CD4-positive, alpha-beta memory T cell (primary cell): Measurements from ENCODE around the gene CLDN1. TPM values are rescaled to one million over a fixed set of nuclear protein-coding genes. Genes with fewer than 3 reads are reported as not detected.

Source experiments
- CTCF ChIA-PET: fragments of 350-600 bp; sonication (Branson Sonifier 250); formaldehyde crosslinking; loops from one replicate; lab custom pipeline; 2021; ENCODE audit warnings: inconsistent platforms; ENCODE audit not compliant: partially characterized antibody; lab: Charles Lee
- POLR2A ChIA-PET: fragments of 350-600 bp; sonication (Branson Sonifier 250); formaldehyde crosslinking; loops from one replicate; lab custom pipeline; 2021; ENCODE audit not compliant: partially characterized antibody; lab: Charles Lee
- DNase-seq, 5 donors: peaks; one replicate each; pipeline versions ENCODE4 v3.0.0 to v3.0.0-alpha.2; 2020 to 2022; ENCODE audit warnings: mixed read lengths in 1 of 5
- H3K27ac ChIP-seq: one replicate; pipeline ENCODE4 v1.7.0; 2013; ENCODE audit warnings: low read depth, low read length
- H3K27me3 ChIP-seq: 2 replicates; pipeline ENCODE4 v1.7.0; 2013; ENCODE audit warnings: mild to moderate bottlenecking, low read length, moderate library complexity; ENCODE audit not compliant: insufficient read depth
- H3K36me3 ChIP-seq: 2 replicates; pipeline ENCODE4 v1.7.0; 2013; ENCODE audit warnings: mild to moderate bottlenecking, low read length, moderate library complexity; ENCODE audit not compliant: insufficient read depth
- H3K4me1 ChIP-seq: 2 replicates; pipeline ENCODE4 v1.7.0; 2013; ENCODE audit warnings: mild to moderate bottlenecking, low read length, moderate library complexity; ENCODE audit not compliant: insufficient read depth
- H3K4me3 ChIP-seq, 2 donors: one replicate each; pipeline ENCODE4 v1.7.0; 2013; ENCODE audit warnings: low read length in 2 of 2, mild to moderate bottlenecking in 1 of 2
- H3K9me3 ChIP-seq, 2 donors: one replicate each; pipeline ENCODE4 v1.7.0; 2013; ENCODE audit warnings: low read length in 2 of 2, control low read depth in 1 of 2; ENCODE audit not compliant: control insufficient read depth in 1 of 2
- H3K27ac Mint-ChIP-seq, 7 donors: one replicate each; pipeline ENCODE4 v1.8.0; 2020 to 2021; ENCODE audit warnings: mixed read lengths in 7 of 7, mild to moderate bottlenecking in 6 of 7, inconsistent platforms in 3 of 7, moderate library complexity in 3 of 7
- H3K27me3 Mint-ChIP-seq, 2 donors: one replicate each; pipeline ENCODE4 v1.8.0; 2020 to 2021; ENCODE audit warnings: mixed read lengths in 2 of 2
- H3K36me3 Mint-ChIP-seq, 2 donors: one replicate each; pipeline ENCODE4 v1.8.0; 2020 to 2021; ENCODE audit warnings: mixed read lengths in 2 of 2, inconsistent platforms in 1 of 2, mild to moderate bottlenecking in 1 of 2
- H3K4me1 Mint-ChIP-seq, 4 donors: one replicate each; pipeline ENCODE4 v1.8.0; 2020 to 2021; ENCODE audit warnings: mixed read lengths in 4 of 4, mild to moderate bottlenecking in 1 of 4
- H3K4me3 Mint-ChIP-seq, 8 donors: one replicate each; pipeline ENCODE4 v1.8.0; 2020 to 2021; ENCODE audit warnings: mixed read lengths in 8 of 8, mild to moderate bottlenecking in 7 of 8, moderate library complexity in 6 of 8, inconsistent platforms in 3 of 8
- H3K9me3 Mint-ChIP-seq, 8 donors: one replicate each; pipeline ENCODE4 v1.8.0; 2020 to 2021; ENCODE audit warnings: mixed read lengths in 8 of 8, mild to moderate bottlenecking in 5 of 8, inconsistent platforms in 3 of 8, moderate library complexity in 1 of 8
- intact Hi-C: fragments of 100-400 bp; cut with micrococcal nuclease; formaldehyde crosslinking; loops from one replicate; pipeline ENCODE4 v1.15.1; 2023
- polyA plus RNA-seq, 2 donors: library from polyadenylated mRNA; unstranded; fragments of 300-500 nt; fragmentation: Illumina TruSeq; gene quantifications; one replicate each; pipeline ENCODE4 v1.2.3, GENCODE V29; 2021
- total RNA-seq, 2 experiments: library from RNA; stranded (reverse); gene quantifications; one replicate each; pipeline ENCODE4 v1.2.3, GENCODE V29; 2021

The CLDN1 gene
- total and polyA plus RNA-seq, 4 experiments from 2014 or later = not detected

DNA sequence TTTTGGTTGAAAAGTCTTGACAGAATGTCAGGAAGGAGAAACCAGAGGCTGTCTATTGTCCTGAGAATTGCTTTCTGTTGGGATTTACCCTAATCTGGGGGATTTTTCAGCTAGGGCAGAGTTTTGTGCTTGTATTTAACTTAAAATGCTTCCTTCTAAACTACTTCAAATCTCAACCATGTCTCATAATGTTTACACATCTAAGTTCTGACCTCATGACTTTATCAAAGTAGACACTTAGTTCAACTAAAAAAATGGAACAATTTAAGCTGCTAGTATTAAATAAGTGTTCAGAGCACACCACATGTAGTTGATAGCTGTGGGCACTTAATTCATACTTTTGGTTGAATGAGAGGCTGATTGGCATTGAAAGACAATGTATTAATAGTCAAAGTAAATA is 28.2 kb downstream of the CLDN1 start:
- ChIA-PET POLR2A (no interaction called here), CTCF (no interaction called here)
- Histone ChIP-seq H3K4me3 (no peak overlapping the region), H3K27ac (no peak overlapping the region), H3K9me3 (no peaks in the 10 kb centered on the region), H3K4me1 (no peaks in the 10 kb centered on the region), H3K27me3 (no peaks in the 10 kb centered on the region), H3K36me3 (no peaks in the 10 kb centered on the region)
- peaks cover 3 to 4% of the 10 kb centered on the region in 2 donors for H3K27me3 Mint-ChIP-seq
- no peak for DNase-seq
- H3K36me3 Mint-ChIP-seq = no peaks in the 10 kb centered on the region
- no peaks in the 10 kb centered on the region for H3K4me1 Mint-ChIP-seq
- no peak overlapping the region for H3K27ac Mint-ChIP-seq
- peaks cover 0 to 22% (median 11%) of the 10 kb centered on the region in 8 donors for H3K9me3 Mint-ChIP-seq
- H3K4me3 Mint-ChIP-seq = no peak overlapping the region
- intact Hi-C loops = no loop called here

DNA sequence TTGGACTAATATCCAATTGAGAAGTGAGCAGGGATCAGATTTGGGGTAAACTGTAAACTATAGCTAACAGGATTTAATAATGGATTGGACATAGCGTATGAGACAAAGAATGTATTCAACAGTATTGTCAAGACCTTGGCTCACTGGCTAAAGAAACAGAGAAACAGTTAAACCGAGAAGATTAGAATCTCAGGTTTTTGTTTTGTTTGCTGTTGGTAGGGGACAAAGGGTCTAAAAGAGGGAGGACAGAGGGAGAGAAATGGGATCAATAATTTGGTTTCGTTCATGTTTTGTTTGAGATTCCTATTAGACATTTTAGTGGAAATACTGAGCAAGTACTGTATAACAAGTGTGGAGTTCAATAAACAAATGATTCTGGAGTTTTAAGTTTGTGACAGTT is 28.6 kb downstream of the CLDN1 start:
- Histone ChIP-seq H3K36me3 (no peaks in the 10 kb centered on the region), H3K4me3 (no peak overlapping the region), H3K27me3 (no peaks in the 10 kb centered on the region), H3K27ac (no peak overlapping the region), H3K9me3 (no peaks in the 10 kb centered on the region), H3K4me1 (no peaks in the 10 kb centered on the region)
- ChIA-PET CTCF (no interaction called here), POLR2A (no interaction called here)
- Mint-ChIP-seq H3K4me3 (no peak overlapping the region), H3K4me1 (no peaks in the 10 kb centered on the region), H3K36me3 (no peaks in the 10 kb centered on the region), H3K27me3 (peaks cover 3 to 4% of the 10 kb centered on the region in 2 donors), H3K9me3 (peaks cover 0 to 22% (median 12%) of the 10 kb centered on the region in 8 donors), H3K27ac (peak overlapping the region in 1 of 7 donors; percentile 19)
- DNase-seq = no peak
- intact Hi-C loops = no loop called here

DNA sequence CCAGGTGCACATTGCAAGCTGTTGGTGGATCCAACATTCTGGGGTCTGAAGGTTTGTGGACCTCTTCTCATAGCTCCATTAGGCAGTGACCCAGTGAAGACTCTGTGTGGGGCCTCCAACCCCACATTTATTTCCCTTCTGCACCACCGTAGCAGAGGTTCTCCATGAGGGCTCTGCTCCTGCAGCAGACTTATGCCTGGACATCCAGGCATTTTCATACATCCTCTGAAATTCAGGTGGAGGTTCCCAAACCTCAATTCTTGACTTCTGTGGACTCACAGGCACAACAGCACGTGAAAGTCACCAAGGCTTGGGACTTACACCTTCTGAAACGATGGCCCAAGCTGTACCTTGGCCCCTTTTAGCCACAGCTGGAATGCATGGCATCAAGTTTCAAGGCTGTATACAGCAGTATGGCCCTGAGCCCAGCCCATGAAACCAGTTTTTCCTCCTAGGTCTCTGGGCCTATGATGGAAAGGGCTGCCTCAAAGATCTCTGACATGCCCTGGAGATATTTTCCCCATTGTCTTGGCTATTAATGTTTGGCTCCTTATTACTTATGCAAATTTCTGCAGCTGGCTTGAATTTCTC is 30.2 kb downstream of the CLDN1 start:
- Mint-ChIP-seq H3K27me3 (peaks cover 3 to 4% of the 10 kb centered on the region in 2 donors), H3K36me3 (no peaks in the 10 kb centered on the region), H3K9me3 (peaks cover 3 to 27% (median 16%) of the 10 kb centered on the region in 8 donors), H3K4me1 (no peaks in the 10 kb centered on the region), H3K4me3 (no peak overlapping the region), H3K27ac (no peak overlapping the region)
- Histone ChIP-seq H3K27me3 (no peaks in the 10 kb centered on the region), H3K4me1 (no peaks in the 10 kb centered on the region), H3K9me3 (no peaks in the 10 kb centered on the region), H3K36me3 (no peaks in the 10 kb centered on the region), H3K4me3 (no peak overlapping the region), H3K27ac (no peak overlapping the region)
- DNase-seq = no peak
- POLR2A ChIA-PET = no interaction called here
- intact Hi-C loops = no loop called here
- CTCF ChIA-PET = interaction anchor here (1.2 kb wide), 1 partner anchor 20 kb away, joined by 3 read pairs; no protein-coding TSS in a partner anchor

GRCh38 chr3:190289989-190290388 is 32.3 kb downstream of the CLDN1 start:
- no peak overlapping the region for H3K4me3 Mint-ChIP-seq
- no peaks in the 10 kb centered on the region for H3K4me1 Mint-ChIP-seq
- Histone ChIP-seq H3K4me1 (no peaks in the 10 kb centered on the region), H3K4me3 (no peak overlapping the region), H3K27me3 (no peaks in the 10 kb centered on the region), H3K27ac (no peak overlapping the region), H3K36me3 (no peaks in the 10 kb centered on the region), H3K9me3 (no peaks in the 10 kb centered on the region)
- no peak for DNase-seq
- peaks cover 3 to 40% (median 24%) of the 10 kb centered on the region in 8 donors for H3K9me3 Mint-ChIP-seq
- POLR2A ChIA-PET = no interaction called here
- H3K27ac Mint-ChIP-seq = no peak overlapping the region
- intact Hi-C loops = no loop called here
- H3K36me3 Mint-ChIP-seq = no peaks in the 10 kb centered on the region
- CTCF ChIA-PET = no interaction called here
- H3K27me3 Mint-ChIP-seq = peaks cover 3 to 4% of the 10 kb centered on the region in 2 donors

DNA sequence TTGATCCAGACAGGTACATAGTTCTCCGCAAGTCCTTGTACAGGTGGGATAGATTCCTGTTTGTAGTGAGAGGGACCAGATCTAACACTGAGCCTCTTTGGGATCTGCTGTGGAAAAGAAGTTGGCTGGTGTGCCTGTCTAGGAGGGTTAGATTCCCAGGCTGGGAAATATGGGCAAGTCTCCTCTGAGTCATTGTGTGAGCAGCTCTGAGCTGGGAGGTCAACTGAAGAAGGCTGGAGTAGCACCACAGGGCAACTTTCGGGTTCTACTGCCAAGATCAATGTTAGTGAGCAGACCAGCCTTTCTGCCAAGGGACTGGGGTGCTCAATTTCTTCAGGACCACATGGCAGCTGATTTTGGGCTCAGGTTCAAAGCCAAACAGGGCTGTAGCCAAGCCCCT is 33.4 kb downstream of the CLDN1 start:
- ChIA-PET CTCF (no interaction called here), POLR2A (no interaction called here)
- H3K9me3 Mint-ChIP-seq = peaks cover 3 to 47% (median 26%) of the 10 kb centered on the region in 8 donors
- no peaks in the 10 kb centered on the region for H3K9me3 ChIP-seq
- no peak overlapping the region for H3K27ac ChIP-seq
- no peak overlapping the region for H3K27ac Mint-ChIP-seq
- H3K4me3 Mint-ChIP-seq = no peak overlapping the region
- no peaks in the 10 kb centered on the region for H3K4me1 ChIP-seq
- no peaks in the 10 kb centered on the region for H3K36me3 ChIP-seq
- no peaks in the 10 kb centered on the region for H3K4me1 Mint-ChIP-seq
- intact Hi-C loops = no loop called here
- H3K4me3 ChIP-seq = no peak overlapping the region
- DNase-seq = no peak
- H3K36me3 Mint-ChIP-seq = no peaks in the 10 kb centered on the region
- H3K27me3 ChIP-seq = no peaks in the 10 kb centered on the region
- H3K27me3 Mint-ChIP-seq = peaks cover 3 to 4% of the 10 kb centered on the region in 2 donors

- POLR2A ChIA-PET = no interaction called here
- DNase-seq = no peak
- intact Hi-C loops = no loop called here
- no peaks in the 10 kb centered on the region for H3K4me1 Mint-ChIP-seq
- H3K4me3 Mint-ChIP-seq = no peak overlapping the region
- no peaks in the 10 kb centered on the region for H3K4me1 ChIP-seq
- no peaks in the 10 kb centered on the region for H3K36me3 ChIP-seq
- no peaks in the 10 kb centered on the region for H3K9me3 ChIP-seq
- H3K27ac Mint-ChIP-seq = no peak overlapping the region
- CTCF ChIA-PET = no interaction called here
- H3K9me3 Mint-ChIP-seq = peaks cover 2 to 28% (median 19%) of the 10 kb centered on the region in 8 donors
- H3K4me3 ChIP-seq = no peak overlapping the region
- peaks cover 0 to 3% of the 10 kb centered on the region in 2 donors for H3K27me3 Mint-ChIP-seq
- no peaks in the 10 kb centered on the region for H3K27me3 ChIP-seq
- H3K36me3 Mint-ChIP-seq = no peaks in the 10 kb centered on the region
- H3K27ac ChIP-seq = no peak overlapping the region
Observed at GRCh38 chr3:190286014-190286413, 36.2 kb downstream of the CLDN1 start.

- H3K36me3 ChIP-seq = no peaks in the 10 kb centered on the region
- H3K9me3 Mint-ChIP-seq = peaks cover 0 to 20% (median 12%) of the 10 kb centered on the region in 8 donors
- no peaks in the 10 kb centered on the region for H3K36me3 Mint-ChIP-seq
- no peak overlapping the region for H3K4me3 ChIP-seq
- CTCF ChIA-PET = no interaction called here
- H3K27ac ChIP-seq = no peak overlapping the region
- peaks cover 0 to 1% of the 10 kb centered on the region in 2 donors for H3K27me3 Mint-ChIP-seq
- POLR2A ChIA-PET = no interaction called here
- no peaks in the 10 kb centered on the region for H3K4me1 ChIP-seq
- H3K27me3 ChIP-seq = no peaks in the 10 kb centered on the region
- no peaks in the 10 kb centered on the region for H3K4me1 Mint-ChIP-seq
- H3K27ac Mint-ChIP-seq = no peak overlapping the region
- H3K9me3 ChIP-seq = no peaks in the 10 kb centered on the region
- intact Hi-C loops = no loop called here
- DNase-seq = no peak
- no peak overlapping the region for H3K4me3 Mint-ChIP-seq
Observed at GRCh38 chr3:190281308-190282051, 40.8 kb downstream of the CLDN1 start.
